OCI-LY1 (cell line): ENCODE results near the gene DHRS11.

Experiments
- H2AFZ ChIP-seq: fragments of 200-600 bp; sonication (generic), shearing (Covaris generic); 2 replicates; pipeline ENCODE4 v1.6.0; 2014; ENCODE audit warnings: antibody characterized with exemption, mild to moderate bottlenecking, low read length
- H3F3A ChIP-seq: fragments of 200-600 bp; sonication (generic), shearing (Covaris generic); 2 replicates; pipeline ENCODE4 v1.6.0; 2014; ENCODE audit warnings: mild to moderate bottlenecking, antibody characterized with exemption, low read length, moderate library complexity; ENCODE audit not compliant: insufficient read depth
- H3K27ac ChIP-seq: fragments of 200-600 bp; sonication (generic); 2 replicates; pipeline ENCODE4 v1.5.1; 2014; ENCODE audit warnings: low read length, mixed run types, mild to moderate bottlenecking, low read depth; ENCODE audit not compliant: poor library complexity, severe bottlenecking
- H3K27me3 ChIP-seq: fragments of 200-600 bp; sonication (generic); 2 replicates; pipeline ENCODE4 v1.6.0; 2014; ENCODE audit warnings: antibody characterized with exemption, mild to moderate bottlenecking, low read length, moderate library complexity; ENCODE audit not compliant: insufficient read depth
- H3K36me3 ChIP-seq: fragments of 200-600 bp; sonication (generic); 2 replicates; pipeline ENCODE4 v1.6.1; 2014; ENCODE audit warnings: mild to moderate bottlenecking, antibody characterized with exemption, low read length, moderate library complexity, mixed read lengths; ENCODE audit not compliant: insufficient read depth
- H3K4me1 ChIP-seq: fragments of 200-600 bp; sonication (generic); 2 replicates; pipeline ENCODE4 v1.5.1; 2014; ENCODE audit warnings: mild to moderate bottlenecking, low read length, moderate library complexity; ENCODE audit not compliant: insufficient read depth, severe bottlenecking
- H3K4me2 ChIP-seq: fragments of 200-600 bp; sonication (generic), shearing (Covaris generic); 2 replicates; pipeline ENCODE4 v1.6.1; 2014; ENCODE audit warnings: low read length
- H3K4me3 ChIP-seq: fragments of 200-600 bp; sonication (generic); 2 replicates; pipeline ENCODE4 v1.5.1; 2014; ENCODE audit warnings: low read length, low read depth, mild to moderate bottlenecking, mixed read lengths; ENCODE audit not compliant: poor library complexity, severe bottlenecking
- H3K79me2 ChIP-seq: fragments of 200-600 bp; shearing (Covaris generic); 2 replicates; pipeline ENCODE4 v1.6.1; 2016; ENCODE audit warnings: mixed run types, low read length, mixed read lengths; ENCODE audit not compliant: insufficient read depth
- H3K9ac ChIP-seq: fragments of 200-600 bp; sonication (generic), shearing (Covaris generic); 2 replicates; pipeline ENCODE4 v1.6.1; 2014; ENCODE audit warnings: mild to moderate bottlenecking, low read length, mixed read lengths
- H3K9me2 ChIP-seq: fragments of 200-600 bp; sonication (generic), shearing (Covaris generic); 2 replicates; pipeline ENCODE4 v1.6.1; 2014; ENCODE audit warnings: low read depth, mild to moderate bottlenecking, low read length, mixed read lengths
- H3K9me3 ChIP-seq: fragments of 200-600 bp; shearing (Covaris generic); 2 replicates; pipeline ENCODE4 v1.6.1; 2014; ENCODE audit warnings: low read length, mixed read lengths
- H4K20me1 ChIP-seq: fragments of 200-600 bp; sonication (generic), shearing (Covaris generic); 2 replicates; pipeline ENCODE4 v1.6.0; 2016; ENCODE audit warnings: mild to moderate bottlenecking, low read length; ENCODE audit not compliant: insufficient read depth
- EZH2 ChIP-seq: fragments of 200-600 bp; sonication (generic), shearing (Covaris generic); IDR thresholded peaks from 2 replicates; pipeline ENCODE4 v1.8.0; 2017; ENCODE audit warnings: borderline replicate concordance, mixed run types, mild to moderate bottlenecking, antibody characterized with exemption, low read length, moderate library complexity, mixed read lengths
- TF ChIP-seq, protein P1 (sequence below): fragments of 200-600 bp; sonication (generic), shearing (Covaris generic); IDR thresholded peaks from 2 replicates; pipeline ENCODE4 v1.5.1; 2017; ENCODE audit warnings: mild to moderate bottlenecking, antibody characterized with exemption, low read length, moderate library complexity, mixed read lengths

Gene DHRS11

DNA sequence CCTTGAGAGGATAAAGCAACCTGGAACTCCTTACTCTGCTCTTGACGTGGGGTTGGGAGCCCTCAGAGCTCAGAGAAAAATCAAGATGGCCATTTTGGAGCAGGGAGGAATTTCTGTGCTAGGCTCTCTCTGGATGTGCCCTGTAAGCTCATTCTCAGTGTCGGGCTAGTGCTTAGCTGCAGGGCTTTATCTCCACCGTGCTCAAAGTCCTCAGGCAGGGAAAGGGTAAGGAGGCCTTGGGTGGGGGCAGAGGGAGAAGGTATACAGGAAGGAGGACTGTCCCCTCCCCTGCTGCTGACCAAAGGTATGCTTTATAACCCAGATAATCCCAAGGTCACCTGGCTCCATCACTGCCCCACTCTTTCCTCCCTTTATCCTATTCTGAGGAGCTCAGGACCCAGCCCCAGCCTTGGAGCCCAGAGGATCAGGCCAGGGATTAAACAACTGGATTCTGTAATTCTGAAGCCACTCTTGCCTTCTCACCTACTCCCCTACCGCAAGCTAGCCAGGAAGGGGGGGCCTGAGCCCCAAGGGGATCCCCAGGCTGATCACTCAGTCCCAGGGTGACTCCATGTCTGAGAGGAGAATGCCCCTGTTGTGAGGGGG is 1.1 kb downstream of the DHRS11 start:
- no peaks in the 10 kb centered on the region for H3K27me3 ChIP-seq
- no peaks in the 10 kb centered on the region for H3K9me3 ChIP-seq
- H3K4me3 ChIP-seq: peak overlapping the region; percentile 95
- H3F3A ChIP-seq: no peaks in the 10 kb centered on the region
- no peak overlapping the region for H3K27ac ChIP-seq
- peaks cover 17% of the 10 kb centered on the region for H3K36me3 ChIP-seq
- no peaks in the 10 kb centered on the region for H3K79me2 ChIP-seq
- H3K9me2 ChIP-seq: no peaks in the 10 kb centered on the region
- TF ChIP-seq, protein P1, sequence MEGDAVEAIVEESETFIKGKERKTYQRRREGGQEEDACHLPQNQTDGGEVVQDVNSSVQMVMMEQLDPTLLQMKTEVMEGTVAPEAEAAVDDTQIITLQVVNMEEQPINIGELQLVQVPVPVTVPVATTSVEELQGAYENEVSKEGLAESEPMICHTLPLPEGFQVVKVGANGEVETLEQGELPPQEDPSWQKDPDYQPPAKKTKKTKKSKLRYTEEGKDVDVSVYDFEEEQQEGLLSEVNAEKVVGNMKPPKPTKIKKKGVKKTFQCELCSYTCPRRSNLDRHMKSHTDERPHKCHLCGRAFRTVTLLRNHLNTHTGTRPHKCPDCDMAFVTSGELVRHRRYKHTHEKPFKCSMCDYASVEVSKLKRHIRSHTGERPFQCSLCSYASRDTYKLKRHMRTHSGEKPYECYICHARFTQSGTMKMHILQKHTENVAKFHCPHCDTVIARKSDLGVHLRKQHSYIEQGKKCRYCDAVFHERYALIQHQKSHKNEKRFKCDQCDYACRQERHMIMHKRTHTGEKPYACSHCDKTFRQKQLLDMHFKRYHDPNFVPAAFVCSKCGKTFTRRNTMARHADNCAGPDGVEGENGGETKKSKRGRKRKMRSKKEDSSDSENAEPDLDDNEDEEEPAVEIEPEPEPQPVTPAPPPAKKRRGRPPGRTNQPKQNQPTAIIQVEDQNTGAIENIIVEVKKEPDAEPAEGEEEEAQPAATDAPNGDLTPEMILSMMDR: no peak
- no peak for TF ChIP-seq EZH2
- H3K9ac ChIP-seq: peak overlapping the region; percentile 92; the same call in 1 of the 2 replicates
- H3K4me1 ChIP-seq: peaks cover 25% of the 10 kb centered on the region
- no peak overlapping the region for H2AFZ ChIP-seq
- peak overlapping the region; percentile 66 for H3K4me2 ChIP-seq
- no peaks in the 10 kb centered on the region for H4K20me1 ChIP-seq

DNA sequence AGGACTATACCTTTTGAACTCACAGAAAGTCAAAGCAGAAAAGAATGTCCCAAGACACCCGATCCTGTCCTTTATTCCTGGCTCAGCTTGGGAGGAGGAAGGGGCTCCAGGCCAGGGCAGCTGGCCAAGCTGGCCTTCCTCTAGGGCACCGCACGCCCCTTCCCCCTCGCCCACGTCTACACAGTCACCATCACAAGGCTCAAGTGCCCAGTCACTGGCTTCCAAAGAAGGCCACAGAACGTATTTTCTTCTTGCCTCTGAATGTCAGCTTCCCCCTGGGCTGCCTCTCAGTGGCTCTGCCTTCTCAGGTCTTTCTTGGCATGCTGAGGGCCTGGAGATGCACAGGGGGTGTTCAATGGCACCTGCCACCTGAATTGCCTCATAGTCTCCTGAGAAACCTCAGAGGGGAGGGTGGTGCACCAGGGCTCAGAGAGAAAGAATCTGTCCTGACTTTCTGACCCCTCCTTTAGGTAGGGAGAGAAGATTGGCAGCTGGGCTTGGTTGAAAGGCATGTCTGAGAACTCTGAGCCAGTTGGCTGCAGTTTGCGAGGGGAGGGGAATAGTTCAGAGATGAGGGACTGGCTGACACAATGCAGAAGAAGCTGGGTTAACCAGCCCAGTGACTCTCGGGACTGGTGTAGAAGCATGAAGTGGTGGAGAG is 2.1 kb downstream of the DHRS11 start:
- Histone ChIP-seq H3K27me3 (no peaks in the 10 kb centered on the region), H3K36me3 (peaks cover 13% of the 10 kb centered on the region), H3K27ac (no peak overlapping the region), H2AFZ (no peak overlapping the region), H3K9me3 (no peaks in the 10 kb centered on the region), H3K4me1 (peaks cover 25% of the 10 kb centered on the region), H3K4me2 (no peak overlapping the region), H3K9ac (no peak overlapping the region), H3K79me2 (no peaks in the 10 kb centered on the region), H3K9me2 (no peaks in the 10 kb centered on the region), H4K20me1 (no peaks in the 10 kb centered on the region), H3K4me3 (no peak overlapping the region), H3F3A (no peaks in the 10 kb centered on the region)
- no peak for TF ChIP-seq EZH2
- TF ChIP-seq, protein P1: no peak

DNA sequence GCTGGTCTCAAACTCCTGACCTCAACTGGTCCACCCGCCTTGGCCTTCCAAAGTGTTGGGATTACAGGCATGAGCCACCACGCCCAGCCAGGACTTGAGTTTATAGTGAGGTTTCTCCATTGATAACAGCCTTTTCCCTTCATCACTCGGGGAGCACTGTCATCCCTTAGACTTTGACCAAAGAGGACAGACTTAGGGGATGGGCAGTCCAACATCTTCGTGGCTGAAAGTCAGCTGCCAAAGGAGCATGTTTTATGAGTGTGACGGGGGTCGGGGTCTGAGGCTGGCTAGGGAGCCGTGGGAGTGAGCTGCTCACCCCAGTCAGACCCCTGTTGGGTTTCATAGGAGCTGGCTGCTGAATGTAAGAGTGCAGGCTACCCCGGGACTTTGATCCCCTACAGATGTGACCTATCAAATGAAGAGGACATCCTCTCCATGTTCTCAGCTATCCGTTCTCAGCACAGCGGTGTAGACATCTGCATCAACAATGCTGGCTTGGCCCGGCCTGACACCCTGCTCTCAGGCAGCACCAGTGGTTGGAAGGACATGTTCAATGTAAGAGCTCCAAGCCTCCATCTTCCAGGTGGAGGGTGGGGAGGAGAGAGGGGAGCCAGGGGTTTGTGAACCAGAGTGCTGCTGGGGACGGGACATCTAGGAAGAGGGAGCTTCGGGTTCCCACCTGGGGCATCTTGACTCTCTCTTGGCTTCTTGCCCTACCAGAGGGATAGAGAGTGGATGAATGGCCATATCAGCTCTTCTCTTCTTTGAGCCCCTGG is 3.1 kb downstream of the DHRS11 start:
- no peaks in the 10 kb centered on the region for H3K9me3 ChIP-seq
- no peaks in the 10 kb centered on the region for H3K79me2 ChIP-seq
- no peaks in the 10 kb centered on the region for H4K20me1 ChIP-seq
- no peaks in the 10 kb centered on the region for H3K27me3 ChIP-seq
- no peak overlapping the region for H3K4me3 ChIP-seq
- H2AFZ ChIP-seq: no peak overlapping the region
- H3F3A ChIP-seq: no peaks in the 10 kb centered on the region
- H3K9me2 ChIP-seq: no peaks in the 10 kb centered on the region
- peaks cover 3% of the 10 kb centered on the region for H3K36me3 ChIP-seq
- TF ChIP-seq, protein P1: no peak
- no peak for TF ChIP-seq EZH2
- H3K27ac ChIP-seq: no peak overlapping the region
- H3K9ac ChIP-seq: no peak overlapping the region
- H3K4me1 ChIP-seq: peaks cover 25% of the 10 kb centered on the region
- no peak overlapping the region for H3K4me2 ChIP-seq
